ENCODE results near the gene TSPAN14.
"Not testable (repeated sequence)": the region's sequence is repeated elsewhere in the genome, so short reads cannot be mapped to it uniquely, and the experiment has no call there.

TSPAN14 gene

DNA sequence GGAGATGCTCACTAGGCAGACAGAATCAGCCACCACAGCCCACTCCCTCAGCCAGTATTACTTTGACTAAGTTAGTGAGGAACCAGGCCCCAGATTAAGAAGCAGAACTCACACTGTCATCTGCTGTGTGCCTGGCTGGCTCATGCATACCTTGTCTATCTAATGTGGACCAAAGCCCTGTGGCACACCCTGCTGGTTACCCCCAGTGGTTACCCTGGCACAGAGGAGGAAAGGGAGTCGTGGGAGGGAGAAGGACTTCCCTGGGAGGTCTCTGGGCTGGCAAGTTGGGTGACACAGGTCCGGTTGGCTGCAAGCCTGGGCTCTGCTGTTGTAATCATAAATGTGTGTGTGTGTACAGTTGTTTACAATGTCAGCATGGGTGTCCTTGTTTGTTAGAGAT lies 76.1 kb downstream of the TSPAN14 start:
- DNase-seq, result no peak

GRCh38 chr10:80530816-80531215 lies 76.7 kb downstream of the TSPAN14 start:
- no peak for DNase-seq

DNA sequence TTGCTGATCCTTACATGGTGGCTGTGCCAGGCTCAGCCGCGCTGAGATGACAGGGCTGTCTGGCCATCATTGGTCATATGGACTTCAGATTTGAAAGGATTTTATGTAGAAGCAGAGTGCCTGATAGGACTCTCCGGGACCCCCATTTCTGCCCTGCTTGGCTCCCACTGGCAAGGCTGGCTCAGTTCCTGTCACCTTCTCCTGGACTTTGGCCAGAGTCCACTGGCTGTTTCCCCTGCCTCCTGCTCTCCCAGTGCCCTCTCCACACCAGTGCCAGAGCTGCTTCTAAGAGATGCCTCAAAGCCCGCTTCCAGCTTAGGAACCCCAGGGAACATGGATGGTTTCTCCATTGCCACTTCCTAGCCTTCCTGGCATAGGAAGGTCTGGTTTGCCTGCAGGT lies 78.5 kb downstream of the TSPAN14 start:
- DNase-seq, result no peak

DNA sequence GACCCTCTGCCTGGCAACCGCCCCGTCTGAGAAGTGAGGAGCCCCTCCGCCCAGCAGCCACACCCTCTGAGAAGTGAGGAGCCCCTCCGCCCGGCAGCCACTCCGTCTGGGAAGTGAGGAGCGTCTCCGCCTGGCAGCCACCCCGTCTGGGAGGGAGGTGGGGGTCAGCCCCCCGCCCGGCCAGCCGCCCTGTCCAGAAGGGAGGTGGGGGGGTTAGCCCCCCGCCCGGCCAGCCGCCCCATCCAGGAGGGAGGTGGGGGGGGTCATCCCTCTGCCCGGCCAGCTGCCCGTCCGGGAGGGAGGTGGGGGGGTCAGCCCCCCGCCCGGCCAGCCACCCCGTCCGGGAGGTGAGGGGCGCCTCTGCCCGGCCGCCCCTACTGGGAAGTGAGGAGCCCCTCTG lies 79.9 kb downstream of the TSPAN14 start:
- not testable (repeated sequence) for DNase-seq

DNA sequence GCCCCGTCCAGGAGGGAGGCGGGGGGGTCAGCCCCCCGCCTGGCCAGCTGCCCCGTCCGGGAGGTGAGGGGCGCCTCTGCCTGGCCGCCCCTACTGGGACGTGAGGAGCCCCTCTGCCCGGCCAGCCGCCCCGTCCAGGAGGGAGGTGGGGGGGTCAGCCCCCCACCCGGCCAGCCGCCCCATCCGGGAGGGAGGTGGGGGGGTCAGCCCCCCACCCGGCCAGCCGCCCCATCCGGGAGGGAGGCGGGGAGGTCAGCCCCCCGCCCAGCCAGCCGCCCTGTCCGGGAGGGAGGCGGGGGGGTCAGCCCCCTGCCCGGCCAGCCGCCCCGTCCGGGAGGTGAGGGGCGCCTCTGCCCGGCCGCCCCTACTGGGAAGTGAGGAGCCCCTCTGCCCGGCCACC lies 80.5 kb downstream of the TSPAN14 start:
- DNase-seq, result not testable (repeated sequence)

DNA sequence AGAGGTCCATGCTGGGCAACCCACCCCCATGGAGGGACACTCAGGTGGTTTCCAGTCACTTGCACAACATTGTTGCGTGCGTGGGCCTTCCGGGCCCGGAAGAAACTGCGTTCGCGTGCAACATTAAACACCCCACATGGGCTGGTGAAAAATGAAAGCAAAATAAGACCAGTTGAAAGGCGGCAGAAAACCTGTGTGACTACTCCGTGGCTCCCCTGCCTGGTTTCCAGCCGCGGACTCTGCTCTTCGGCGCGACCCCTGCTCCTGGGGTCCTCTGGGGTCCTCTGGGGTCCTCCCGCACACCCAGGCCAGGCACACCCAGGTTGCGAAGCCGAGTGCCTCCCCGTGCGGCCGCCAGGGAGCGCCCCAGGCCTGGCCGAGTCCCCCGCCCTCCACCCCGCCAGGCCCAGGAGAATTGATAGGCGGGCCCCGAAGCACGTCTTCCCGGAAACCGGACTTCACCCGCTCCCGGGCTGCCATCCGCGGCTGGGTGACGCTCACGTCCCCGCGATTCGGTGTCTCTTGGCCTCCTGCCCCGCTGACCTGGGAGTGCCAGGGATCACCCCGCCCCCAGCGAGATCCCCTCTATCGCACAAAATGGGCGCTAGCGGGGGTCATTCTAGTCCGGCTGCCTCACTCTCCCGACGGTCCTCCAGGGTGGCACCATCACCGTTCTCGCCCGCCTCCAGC lies 81.7 kb downstream of the TSPAN14 start:
- DNase-seq, result peak; percentile 56

- DNase-seq, result no peak
These were observed 82.3 kb downstream of the TSPAN14 start for GRCh38 chr10:80536361-80536835.

DNA sequence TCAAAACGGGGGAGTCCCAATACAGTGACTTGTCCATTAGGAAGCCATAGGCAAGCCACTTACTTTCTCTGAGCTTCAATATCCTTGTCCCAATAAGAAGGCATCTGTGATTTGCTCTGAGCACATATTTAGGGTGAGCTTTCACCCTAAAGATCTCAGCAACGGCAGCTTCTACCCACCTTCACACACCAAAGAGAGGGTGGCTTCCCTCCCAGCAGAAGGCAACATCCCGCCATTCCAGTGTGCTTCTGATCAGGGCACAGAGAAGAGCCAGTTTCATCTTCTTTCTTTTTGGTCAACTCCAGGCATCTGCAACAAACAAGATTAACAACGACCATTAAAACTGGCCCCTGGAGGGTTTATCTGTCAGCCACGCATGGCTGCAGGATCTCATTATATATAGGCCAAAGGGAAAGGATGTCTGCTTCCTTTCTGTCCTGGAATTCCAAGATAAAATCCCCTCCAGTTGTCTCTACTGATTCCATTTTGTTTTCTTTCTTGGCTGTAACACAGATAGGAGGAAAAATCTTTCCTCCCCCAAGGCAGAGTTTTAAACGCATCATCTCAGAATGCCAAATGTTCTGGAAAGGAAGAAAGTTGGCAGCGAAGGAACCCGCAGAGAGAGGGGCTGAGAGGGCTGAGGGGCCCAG lies 83.1 kb downstream of the TSPAN14 start:
- no peak for DNase-seq

GRCh38 chr10:80537736-80538480 lies 83.8 kb downstream of the TSPAN14 start, which contains the start of gene SH2D4B:
SH2D4B (plus strand) TSS chr10:80537902; CDS start chr10:80538332, 430 bp downstream.
- DNase-seq, result no peak

GRCh38 chr10:80538481-80539185 lies 84.5 kb downstream of the TSPAN14 start:
- DNase-seq, result no peak

DNA sequence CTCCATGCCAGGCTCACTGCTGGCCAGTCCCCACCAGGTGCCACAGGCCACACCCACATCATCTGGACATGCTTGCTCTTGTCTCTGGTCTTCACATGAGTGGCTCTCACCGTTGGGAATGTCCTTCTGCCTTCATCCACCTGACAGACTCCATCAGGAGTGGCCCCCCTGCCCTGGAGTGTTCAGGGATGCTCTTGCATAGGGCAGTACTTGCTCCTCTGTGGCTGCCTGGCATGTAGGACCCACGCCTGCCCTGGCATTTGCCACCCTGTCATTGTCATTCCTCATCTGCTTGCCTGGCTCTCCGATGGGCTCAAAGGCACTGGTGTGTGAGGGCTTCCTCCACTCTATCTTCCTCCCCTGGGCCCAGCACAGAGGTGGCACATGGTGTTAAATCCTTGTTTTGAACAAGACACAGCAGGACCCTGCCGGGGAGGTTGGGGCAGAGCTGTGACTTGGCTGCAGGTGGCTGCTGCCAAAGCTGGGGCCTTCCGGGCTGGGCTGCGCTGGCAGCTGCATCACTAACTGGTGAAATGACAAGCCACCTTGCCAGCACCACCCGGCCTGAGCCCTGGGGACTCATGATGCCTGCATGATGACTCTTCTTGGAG lies 85.4 kb downstream of the TSPAN14 start:
- no peak for DNase-seq

GRCh38 chr10:80540136-80540535 lies 86.0 kb downstream of the TSPAN14 start:
- DNase-seq, result no peak

GRCh38 chr10:80540618-80540980 lies 86.5 kb downstream of the TSPAN14 start:
- DNase-seq, result no peak

- no peak for DNase-seq
These were observed 87.1 kb downstream of the TSPAN14 start for GRCh38 chr10:80540981-80541750.

DNA sequence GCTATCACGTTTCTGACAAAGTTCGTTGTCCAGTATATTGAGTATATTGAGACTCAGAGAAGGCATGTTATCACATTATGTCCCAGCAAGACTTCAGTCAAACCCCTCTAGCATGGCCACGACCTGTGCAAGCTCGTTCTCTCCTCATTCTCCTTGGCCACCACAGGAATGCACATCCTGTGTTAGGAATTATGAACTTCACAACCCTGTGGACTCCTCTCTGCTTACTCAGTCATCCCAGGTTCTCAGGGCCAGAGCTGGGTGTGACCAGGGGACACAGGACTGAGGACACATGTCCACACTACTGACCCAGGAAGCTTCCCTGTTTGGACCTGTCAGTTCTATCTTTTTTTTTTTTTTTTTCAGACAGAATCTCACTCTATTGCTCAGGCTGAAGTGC lies 87.9 kb downstream of the TSPAN14 start:
- no peak for DNase-seq

GRCh38 chr10:80542652-80543318 lies 88.7 kb downstream of the TSPAN14 start:
- DNase-seq, result no peak

DNA sequence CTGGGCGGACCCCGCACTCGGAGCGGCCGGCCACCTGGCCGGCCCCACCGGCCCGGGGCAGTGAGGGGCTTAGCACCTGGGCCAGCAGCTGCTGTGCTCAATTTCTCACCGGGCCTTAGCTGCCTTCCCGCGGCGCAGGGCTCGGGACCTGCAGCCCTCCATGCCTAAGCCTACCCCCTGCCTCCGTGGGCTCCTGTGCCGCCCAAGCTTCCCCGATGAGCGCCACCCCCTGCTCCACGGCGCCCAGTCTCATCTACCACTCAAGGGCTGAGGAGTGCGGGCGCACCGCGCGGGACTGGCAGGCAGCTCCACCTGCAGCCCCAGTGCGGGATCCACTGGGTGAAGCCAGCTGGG lies 89.2 kb downstream of the TSPAN14 start:
- not testable (repeated sequence) for DNase-seq

- DNase-seq, result no peak
These were observed 90.3 kb downstream of the TSPAN14 start for GRCh38 chr10:80544316-80544953.

DNA sequence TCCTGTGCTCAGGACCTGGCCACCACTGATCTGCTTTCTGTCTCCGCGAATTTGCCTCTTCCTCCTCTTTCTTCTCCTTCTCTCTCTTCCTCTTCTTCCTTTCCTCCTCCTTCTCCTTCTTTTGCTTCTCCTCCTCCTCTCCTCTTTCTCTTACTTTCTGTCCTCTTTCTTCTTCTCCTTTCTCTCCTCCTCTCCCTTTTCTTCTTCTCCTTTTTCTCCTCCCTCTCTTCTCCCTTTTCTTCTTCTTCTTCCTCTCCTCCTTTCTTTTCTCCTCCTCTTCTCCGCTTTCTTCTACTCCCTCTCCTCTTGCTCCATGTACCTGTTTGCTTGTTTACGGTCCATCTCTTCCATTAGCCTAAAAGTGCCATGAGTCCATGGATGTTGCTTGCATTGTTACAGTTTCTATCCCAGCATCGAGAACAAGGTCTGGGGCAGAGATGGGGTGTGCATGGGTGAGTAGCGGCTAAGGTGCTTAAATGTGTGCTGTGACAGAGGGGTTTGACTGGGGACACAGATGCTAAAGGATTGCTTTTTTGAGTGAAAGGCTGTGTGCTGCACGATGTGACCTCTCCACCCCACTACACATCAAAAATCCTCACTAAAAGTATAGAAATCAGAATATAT lies 91.3 kb downstream of the TSPAN14 start:
- no peak for DNase-seq

- no peak for DNase-seq
These were observed 98.1 kb downstream of the TSPAN14 start for GRCh38 chr10:80552151-80552646.

All from left hindlimb (tissue), 1 donor.